ENCODE measurements around the gene SDK2.

The SDK2 gene

GRCh38 chr17:73297934-73298861 is 346.0 kb downstream of the SDK2 start:
- DNase-seq (ENCODE audit: insufficient read length, low spot score) (no peak), FAIRE-seq (no peak)
- TF ChIP-seq TAF1 (IDR thresholded peaks at IDR 0.05; ENCODE audit: low read depth, low read length) (no peak), POLR2AphosphoS5 (IDR thresholded peaks at IDR 0.05; ENCODE audit: low read depth, low read length) (no peak), SPI1 (IDR thresholded peaks at IDR 0.05; ENCODE audit: low read depth, low read length) (no peak), PAX5 (IDR thresholded peaks at IDR 0.05; ENCODE audit: insufficient read depth, low read length, severe bottlenecking) (no peak), POLR2A (IDR thresholded peaks at IDR 0.05; ENCODE audit: low read depth, low read length) (no peak), POU2F2 (IDR thresholded peaks at IDR 0.05; ENCODE audit: low read depth, low read length) (no peak)

DNA sequence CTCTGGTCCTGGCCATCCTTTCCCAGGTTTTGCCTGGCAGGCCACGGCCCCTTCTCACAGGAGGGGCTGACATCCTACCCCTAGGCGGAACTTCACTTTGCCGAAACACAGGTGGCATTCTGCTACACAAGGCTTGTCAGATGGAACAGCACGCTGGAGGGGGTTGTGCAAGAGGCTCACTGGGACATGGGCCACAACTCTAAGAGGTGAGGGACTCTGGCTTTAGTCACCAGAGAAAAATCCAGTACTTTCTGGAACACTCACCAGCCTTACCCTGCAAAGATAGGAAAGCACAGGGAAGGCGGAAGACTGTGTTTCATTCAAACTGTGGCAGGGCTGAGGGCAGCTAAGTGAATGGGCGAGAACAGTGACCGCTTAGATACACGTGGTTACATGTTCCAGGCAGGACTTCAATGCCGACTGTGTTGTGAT is 350.7 kb downstream of the SDK2 start:
- FAIRE-seq (no peak), DNase-seq (ENCODE audit: insufficient read length, low spot score) (no peak)
- TF ChIP-seq POU2F2 (IDR thresholded peaks at IDR 0.05; ENCODE audit: low read depth, low read length): no peak
- no peak for TF ChIP-seq SPI1 (IDR thresholded peaks at IDR 0.05; ENCODE audit: low read depth, low read length)
- no peak for TF ChIP-seq POLR2AphosphoS5 (IDR thresholded peaks at IDR 0.05; ENCODE audit: low read depth, low read length)
- no peak for TF ChIP-seq POLR2A (IDR thresholded peaks at IDR 0.05; ENCODE audit: low read depth, low read length)
- no peak for TF ChIP-seq PAX5 (IDR thresholded peaks at IDR 0.05; ENCODE audit: insufficient read depth, low read length, severe bottlenecking)
- TF ChIP-seq TAF1 (IDR thresholded peaks at IDR 0.05; ENCODE audit: low read depth, low read length): no peak

GRCh38 chr17:73293031-73293430 is 351.2 kb downstream of the SDK2 start:
- DNase-seq (ENCODE audit: insufficient read length, low spot score) (no peak), FAIRE-seq (no peak)
- TF ChIP-seq POLR2AphosphoS5 (IDR thresholded peaks at IDR 0.05; ENCODE audit: low read depth, low read length) (no peak), POU2F2 (IDR thresholded peaks at IDR 0.05; ENCODE audit: low read depth, low read length) (no peak), TAF1 (IDR thresholded peaks at IDR 0.05; ENCODE audit: low read depth, low read length) (no peak), PAX5 (IDR thresholded peaks at IDR 0.05; ENCODE audit: insufficient read depth, low read length, severe bottlenecking) (no peak), SPI1 (IDR thresholded peaks at IDR 0.05; ENCODE audit: low read depth, low read length) (no peak), POLR2A (IDR thresholded peaks at IDR 0.05; ENCODE audit: low read depth, low read length) (no peak)

- no peak for FAIRE-seq
- TF ChIP-seq POLR2AphosphoS5 (IDR thresholded peaks at IDR 0.05; ENCODE audit: low read depth, low read length) (no peak), POU2F2 (IDR thresholded peaks at IDR 0.05; ENCODE audit: low read depth, low read length) (no peak), POLR2A (IDR thresholded peaks at IDR 0.05; ENCODE audit: low read depth, low read length) (no peak), PAX5 (IDR thresholded peaks at IDR 0.05; ENCODE audit: insufficient read depth, low read length, severe bottlenecking) (no peak), TAF1 (IDR thresholded peaks at IDR 0.05; ENCODE audit: low read depth, low read length) (no peak), SPI1 (IDR thresholded peaks at IDR 0.05; ENCODE audit: low read depth, low read length) (no peak)
- DNase-seq (ENCODE audit: insufficient read length, low spot score): no peak
Observed at GRCh38 chr17:73292031-73292531, 352.2 kb downstream of the SDK2 start.

- FAIRE-seq: peak; percentile 51
- no peak for TF ChIP-seq POU2F2 (IDR thresholded peaks at IDR 0.05; ENCODE audit: low read depth, low read length)
- TF ChIP-seq POLR2A (IDR thresholded peaks at IDR 0.05; ENCODE audit: low read depth, low read length): no peak
- no peak for TF ChIP-seq POLR2AphosphoS5 (IDR thresholded peaks at IDR 0.05; ENCODE audit: low read depth, low read length)
- TF ChIP-seq SPI1 (IDR thresholded peaks at IDR 0.05; ENCODE audit: low read depth, low read length): peak; percentile 55
- TF ChIP-seq TAF1 (IDR thresholded peaks at IDR 0.05; ENCODE audit: low read depth, low read length): no peak
- no peak for TF ChIP-seq PAX5 (IDR thresholded peaks at IDR 0.05; ENCODE audit: insufficient read depth, low read length, severe bottlenecking)
- DNase-seq (ENCODE audit: insufficient read length, low spot score): peak; percentile 55
Observed at GRCh38 chr17:73291260-73291801, 352.9 kb downstream of the SDK2 start.

DNA sequence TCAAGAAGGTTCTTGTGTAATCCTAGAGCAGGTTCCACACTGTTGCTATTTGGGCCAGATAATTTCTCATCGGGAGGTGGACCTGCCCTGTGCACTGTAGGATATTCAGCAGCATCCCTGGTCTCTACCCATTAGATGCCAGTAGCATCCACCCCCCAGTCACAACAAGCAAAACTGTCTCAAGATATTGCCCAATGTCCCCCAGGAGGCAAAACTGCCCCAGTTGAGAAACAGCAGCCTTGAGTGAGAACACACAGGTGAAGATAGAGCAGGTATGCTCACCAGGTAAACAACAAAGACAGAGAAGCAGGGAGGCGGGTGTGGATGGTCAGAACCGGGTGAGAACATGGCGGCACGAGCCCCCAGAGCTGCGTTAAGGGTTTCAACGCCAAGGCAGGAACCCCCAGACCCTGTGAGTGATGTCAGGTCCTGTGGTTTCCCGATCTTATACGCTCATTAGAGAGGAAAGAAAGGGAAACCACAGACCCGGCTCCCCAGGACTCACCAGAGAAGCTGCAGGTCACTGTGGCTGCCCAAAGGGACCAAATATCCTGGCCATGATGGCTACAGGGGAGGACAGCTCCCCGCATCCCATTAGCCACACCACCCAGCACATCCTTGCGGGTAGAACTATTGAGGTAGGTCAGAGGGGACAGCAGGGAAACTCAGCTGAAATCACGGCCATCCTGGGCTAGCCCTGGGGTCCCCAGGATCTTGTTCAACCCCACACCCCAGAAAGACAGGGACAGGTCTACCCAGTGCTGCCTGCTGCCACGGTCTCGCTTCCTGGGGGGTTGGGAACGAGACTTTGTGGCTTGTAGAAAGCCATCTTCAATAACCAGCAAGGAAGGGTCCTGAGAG is 353.6 kb downstream of the SDK2 start:
- no peak for FAIRE-seq
- TF ChIP-seq POLR2AphosphoS5 (IDR thresholded peaks at IDR 0.05; ENCODE audit: low read depth, low read length): no peak
- TF ChIP-seq POLR2A (IDR thresholded peaks at IDR 0.05; ENCODE audit: low read depth, low read length): no peak
- TF ChIP-seq PAX5 (IDR thresholded peaks at IDR 0.05; ENCODE audit: insufficient read depth, low read length, severe bottlenecking): no peak
- no peak for TF ChIP-seq TAF1 (IDR thresholded peaks at IDR 0.05; ENCODE audit: low read depth, low read length)
- TF ChIP-seq SPI1 (IDR thresholded peaks at IDR 0.05; ENCODE audit: low read depth, low read length): no peak
- TF ChIP-seq POU2F2 (IDR thresholded peaks at IDR 0.05; ENCODE audit: low read depth, low read length): no peak
- DNase-seq (ENCODE audit: insufficient read length, low spot score): no peak

GRCh38 chr17:73289549-73290254 is 354.5 kb downstream of the SDK2 start:
- FAIRE-seq: no peak
- DNase-seq (ENCODE audit: insufficient read length, low spot score): no peak
- no peak for TF ChIP-seq POLR2AphosphoS5 (IDR thresholded peaks at IDR 0.05; ENCODE audit: low read depth, low read length)
- no peak for TF ChIP-seq SPI1 (IDR thresholded peaks at IDR 0.05; ENCODE audit: low read depth, low read length)
- TF ChIP-seq POU2F2 (IDR thresholded peaks at IDR 0.05; ENCODE audit: low read depth, low read length): no peak
- TF ChIP-seq PAX5 (IDR thresholded peaks at IDR 0.05; ENCODE audit: insufficient read depth, low read length, severe bottlenecking): no peak
- no peak for TF ChIP-seq TAF1 (IDR thresholded peaks at IDR 0.05; ENCODE audit: low read depth, low read length)
- no peak for TF ChIP-seq POLR2A (IDR thresholded peaks at IDR 0.05; ENCODE audit: low read depth, low read length)
